HG03139 (cell line): ENCODE measurements around the gene ETHE1.
A peak's percentile ranks its signal among the peaks of the same experiment; 100 is the strongest.

Experiments
- ATAC-seq: cut with Tn5 transposase; IDR thresholded peaks from one replicate; pipeline ENCODE4 v1.9.1; 2021; ENCODE audit not compliant: unreplicated experiment

ETHE1 gene

DNA sequence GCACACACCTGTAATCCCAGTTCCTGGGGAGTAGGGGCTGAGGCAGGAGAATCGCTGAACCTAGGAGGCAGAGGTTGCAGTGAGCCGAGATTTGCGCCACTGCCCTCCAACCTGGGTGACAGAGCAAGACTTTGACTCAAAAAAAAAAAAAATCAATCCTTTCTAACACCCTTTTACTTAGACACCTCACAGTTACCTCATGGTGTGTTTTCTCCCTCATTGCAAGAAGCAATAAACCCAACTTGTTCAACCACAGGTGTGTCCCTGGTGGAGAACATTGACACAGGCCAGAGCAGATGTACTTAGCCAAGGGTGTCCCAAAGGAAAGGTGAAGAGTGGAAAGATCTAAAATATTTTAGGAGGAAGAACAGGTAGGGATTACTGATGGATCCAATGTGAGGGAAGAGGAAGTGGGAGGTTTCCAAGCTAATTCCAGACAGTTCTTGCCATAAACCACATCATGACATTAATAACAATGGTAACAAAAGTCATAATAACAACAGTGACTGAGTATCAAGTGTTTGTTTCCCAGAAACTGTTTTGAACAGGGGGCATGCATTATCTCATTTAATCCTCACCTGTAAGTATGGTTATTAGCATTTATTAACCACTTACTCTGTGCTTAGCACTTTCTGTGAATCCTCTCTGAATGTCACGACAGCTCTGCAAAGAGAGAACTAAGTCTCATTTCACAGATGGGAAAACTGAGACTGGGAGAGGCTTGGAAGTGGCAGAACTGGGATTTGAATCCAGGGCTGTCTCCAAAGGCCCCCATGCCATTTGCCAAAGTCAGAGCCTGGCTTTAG lies 58.4 kb downstream of the ETHE1 start:
- ATAC-seq, result no peak

DNA sequence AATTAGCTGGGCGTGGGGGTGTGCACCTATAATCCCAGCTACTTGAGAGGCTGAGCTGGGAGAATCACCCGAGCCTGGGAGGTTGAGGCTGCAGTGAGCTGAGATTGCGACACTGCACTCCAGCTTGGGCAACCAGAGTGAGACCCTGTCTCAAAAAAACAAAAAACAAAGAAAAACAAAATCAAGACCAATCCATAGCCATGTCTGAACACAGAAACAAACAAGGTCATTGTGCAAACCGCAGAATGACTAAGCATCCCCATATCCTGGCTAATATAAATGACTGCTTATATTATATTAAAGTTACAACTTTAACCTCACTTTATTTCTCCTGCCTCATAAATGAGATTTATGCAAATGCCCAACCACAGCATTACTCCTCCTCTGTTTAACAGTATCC lies 59.3 kb downstream of the ETHE1 start:
- ATAC-seq, result no peak

DNA sequence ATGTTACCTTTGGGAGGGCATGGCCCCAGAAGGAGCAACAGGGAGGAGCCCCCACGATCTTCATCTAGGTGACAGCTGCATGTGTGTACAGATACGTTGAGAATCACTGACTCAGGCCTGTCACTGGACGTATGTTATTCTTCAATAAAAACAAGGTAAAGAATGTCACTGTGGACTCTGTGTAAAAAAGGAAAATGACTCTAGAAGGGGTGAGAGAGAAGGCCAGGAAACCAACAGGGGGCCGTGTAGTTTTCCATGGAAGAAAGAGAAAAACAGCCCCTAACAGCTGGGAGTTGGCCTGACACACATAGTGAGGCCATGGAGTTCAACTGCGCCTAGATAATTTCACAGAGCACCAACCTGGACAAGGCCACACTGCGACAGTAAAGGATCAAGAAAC lies 59.7 kb downstream of the ETHE1 start:
- no peak for ATAC-seq

DNA sequence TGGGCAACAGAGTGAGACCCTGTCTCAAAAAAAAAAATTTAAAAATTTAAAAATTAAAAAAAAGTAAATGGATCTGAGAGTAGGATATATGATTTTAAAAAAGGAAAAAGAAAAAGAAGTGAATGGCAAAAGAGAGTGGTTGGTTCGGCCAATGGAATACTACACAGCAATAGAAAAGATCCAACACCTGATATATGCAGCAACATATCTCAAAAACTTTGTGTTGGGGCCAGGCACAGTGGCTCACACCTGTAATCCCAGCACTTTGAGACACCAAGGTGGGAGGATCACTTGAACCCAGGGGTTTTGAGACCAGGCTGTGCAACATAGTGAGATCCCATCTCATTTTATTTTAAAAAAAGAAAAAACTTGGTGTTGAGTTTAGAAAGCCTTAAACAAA lies 60.2 kb downstream of the ETHE1 start:
- no peak for ATAC-seq

DNA sequence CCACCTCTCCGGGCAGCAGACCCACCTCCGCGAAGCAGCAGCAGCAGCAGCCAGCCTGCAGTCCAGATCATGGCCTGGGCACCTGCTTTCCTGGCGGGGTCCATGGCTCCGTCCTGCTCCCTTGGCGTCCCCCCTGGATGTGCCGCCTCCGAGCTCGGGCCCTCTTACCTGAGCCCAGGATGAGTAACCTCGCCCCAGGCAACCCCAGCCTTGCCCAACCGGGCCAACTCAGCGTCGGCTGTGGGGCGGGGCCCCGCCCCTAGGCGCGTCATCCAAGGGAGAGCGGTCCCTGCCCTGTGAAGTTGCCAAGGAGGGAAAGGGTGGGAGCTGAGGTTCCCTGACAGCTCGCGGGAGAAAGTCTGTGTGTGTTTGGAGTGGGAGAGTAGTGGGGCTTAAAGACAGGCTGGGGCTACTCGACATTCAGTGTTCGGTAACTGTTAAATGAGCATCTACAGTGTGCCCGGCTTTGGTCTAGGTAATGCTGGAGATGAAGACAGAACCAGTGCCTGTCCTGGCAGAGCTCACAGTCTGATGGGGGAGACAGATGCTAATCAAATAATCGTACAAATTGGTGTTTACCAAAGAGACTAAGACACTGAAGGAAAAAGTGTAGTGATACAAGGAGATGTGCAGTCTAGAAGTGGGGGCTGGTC lies 61.4 kb downstream of the ETHE1 start, which contains the start of gene LYPD3:
Gene LYPD3 (minus strand): TSS at position 141 of the 653 bp plus-strand sequence. CDS start 37 bp downstream, at position 104.
- ATAC-seq, result no peak

DNA sequence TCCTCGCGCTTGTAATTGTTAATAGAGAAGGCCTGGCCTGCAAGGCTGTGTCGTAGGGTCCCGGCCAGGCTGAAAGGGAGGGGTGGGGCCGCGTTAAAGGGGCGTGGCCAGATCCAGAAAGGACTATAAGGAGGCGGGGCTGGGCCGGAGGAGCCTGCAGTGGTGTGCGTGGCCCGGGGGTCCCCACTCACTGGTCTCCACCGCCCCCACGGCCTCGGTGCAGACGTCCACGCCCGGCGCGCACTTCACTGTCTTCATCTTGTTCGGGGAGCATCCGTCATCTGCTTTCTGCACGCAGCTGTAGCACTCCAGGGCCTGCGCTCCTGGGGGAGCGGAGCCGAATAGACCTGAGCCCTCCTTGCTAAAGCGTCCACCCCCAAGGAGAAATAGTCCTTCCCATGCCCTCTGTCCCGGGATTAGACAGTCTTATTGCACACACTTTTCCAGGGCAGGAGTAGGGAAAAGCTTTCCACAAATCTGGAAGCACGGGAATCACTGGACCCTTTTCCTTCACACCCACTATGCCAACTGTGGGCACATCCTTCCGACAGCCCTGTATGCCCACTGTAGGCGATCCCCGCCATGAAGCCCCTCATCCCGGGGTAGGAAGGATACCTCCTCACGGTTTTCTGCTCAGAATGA lies 62.7 kb downstream of the ETHE1 start:
- ATAC-seq, result peak; percentile 41

DNA sequence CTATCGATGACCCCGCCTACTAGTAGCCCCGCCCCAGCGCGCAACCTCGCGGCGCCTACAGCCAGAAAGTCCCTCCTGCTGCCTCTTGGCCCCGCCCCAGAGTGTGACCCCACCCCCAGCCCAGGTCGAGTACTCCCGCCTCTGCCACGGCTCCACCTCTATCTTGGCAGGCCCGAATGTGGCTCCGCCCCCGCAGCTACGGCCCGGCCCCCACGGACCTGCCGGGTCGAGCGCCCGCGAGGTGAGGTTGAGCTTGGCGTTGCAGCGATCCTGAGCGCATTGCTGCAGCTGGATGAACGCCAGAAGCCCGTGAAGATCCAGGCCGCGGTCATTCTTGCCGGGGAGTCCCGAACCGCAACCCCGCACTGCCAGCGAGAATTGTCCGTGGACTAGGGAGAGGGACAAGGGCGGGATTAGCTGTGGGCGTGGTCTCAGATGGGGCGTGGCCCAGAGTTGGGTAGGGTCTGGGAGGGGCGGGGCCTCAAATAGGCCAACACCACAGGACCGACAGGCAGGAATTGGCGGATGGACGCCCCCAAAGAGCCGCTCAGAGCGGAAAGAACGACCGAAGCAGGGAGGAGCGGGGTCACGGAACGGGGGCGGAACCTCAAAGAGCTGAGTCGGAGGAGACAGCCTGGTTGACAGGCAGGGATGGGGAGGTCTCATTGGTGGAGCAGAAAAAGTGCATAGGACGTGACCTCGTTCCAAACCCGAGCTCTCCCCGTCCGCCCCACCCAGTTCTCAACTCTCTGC lies 63.4 kb downstream of the ETHE1 start:
- ATAC-seq, result peak; percentile 72

DNA sequence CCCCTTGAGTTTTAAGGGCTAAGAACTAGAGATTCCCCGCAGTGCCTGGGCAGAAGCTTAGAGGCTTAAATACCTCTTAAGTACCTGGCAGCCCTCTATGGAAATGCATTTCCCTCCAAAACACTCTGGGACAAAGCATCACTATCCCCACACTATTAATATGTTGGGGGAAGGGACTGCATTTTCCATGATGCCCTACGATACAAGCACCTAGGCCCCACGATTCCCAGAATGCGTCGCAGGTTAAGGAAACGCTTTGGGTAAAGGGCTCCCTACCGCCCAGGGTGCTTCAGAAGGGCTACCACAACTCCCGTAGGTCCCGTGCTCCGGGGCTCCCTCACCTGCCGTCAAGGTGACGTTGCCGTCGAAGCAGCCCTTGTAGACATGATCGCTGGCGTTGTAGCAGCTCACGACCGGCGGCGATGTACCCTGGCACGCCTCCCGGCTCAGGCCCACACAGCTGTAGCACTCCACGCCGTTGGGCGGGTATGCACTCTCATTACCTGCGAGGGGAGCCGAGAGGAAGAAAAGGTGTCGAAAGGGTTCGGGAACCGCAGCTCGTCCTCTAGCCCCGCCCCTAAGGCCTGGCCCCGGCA lies 64.1 kb downstream of the ETHE1 start:
- ATAC-seq, result no peak

DNA sequence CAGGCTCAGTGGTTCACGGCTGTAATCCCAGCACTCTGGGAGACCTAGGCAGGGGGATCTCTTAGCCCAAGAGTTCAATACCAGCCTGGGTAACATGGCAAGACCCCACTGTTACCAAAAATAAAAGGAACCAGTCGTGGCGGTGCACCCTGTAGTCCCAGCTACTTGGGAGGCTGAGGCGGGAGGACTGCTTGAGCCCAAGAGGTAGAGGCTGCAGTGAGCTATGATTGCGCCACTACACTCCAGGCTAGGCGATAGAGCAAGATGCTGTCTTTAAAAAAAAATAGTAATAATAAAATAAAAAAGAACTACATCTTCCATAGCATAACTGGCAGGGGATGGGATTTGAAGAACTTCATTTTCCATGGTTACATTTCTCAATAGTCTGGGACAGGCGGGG lies 64.6 kb downstream of the ETHE1 start:
- ATAC-seq, result no peak

DNA sequence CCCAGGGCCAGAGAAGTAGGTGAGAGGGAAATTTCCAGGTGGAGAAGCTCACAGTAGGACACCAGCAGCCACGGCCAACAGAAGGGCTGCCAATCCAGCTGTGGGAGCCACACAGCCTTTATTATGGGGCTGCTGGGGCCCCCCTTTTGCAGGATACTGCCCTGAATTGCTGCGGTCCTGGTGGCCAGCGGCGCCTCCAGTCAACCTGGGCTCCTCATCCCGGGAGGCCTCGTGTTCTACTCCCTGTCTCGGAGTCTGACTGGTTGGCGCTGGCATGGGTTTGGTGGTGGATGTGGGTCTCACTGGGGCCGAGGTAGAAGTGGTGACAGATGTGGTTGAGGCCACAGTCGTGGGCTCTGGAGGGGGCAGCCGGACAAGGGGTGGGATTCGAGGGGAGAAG lies 65.7 kb downstream of the ETHE1 start:
- no peak for ATAC-seq

DNA sequence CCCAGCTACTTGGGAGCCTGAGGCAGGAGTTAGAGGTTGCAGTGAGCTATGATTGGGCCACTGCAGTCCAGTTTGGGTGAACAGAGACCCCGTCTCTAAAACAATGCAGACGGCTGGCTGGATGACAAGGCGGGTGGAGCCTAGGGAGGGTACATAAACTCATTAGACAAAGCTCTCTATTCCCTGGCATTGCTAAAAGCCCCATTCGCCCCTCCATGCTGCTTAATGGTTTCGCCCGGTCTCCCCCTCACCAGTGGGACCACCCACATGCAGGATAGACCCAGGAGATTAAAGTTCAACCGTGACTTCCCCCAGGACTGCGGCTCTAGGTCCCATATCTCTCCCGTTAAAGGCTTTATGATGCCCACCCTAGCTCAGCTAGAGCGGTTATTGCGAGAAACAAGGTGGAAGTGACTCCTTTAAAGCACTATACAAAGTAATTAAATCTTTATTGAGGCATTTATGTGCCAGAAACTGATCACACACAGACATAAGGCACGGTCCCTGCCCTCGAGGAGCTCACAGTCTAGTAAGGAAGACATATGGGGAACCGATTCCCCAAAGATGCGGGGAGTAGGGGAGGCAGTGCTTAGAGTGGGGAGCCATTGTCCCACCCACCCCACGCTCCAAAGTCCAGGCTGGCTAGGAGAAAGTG lies 66.5 kb downstream of the ETHE1 start:
- ATAC-seq, result no peak

DNA sequence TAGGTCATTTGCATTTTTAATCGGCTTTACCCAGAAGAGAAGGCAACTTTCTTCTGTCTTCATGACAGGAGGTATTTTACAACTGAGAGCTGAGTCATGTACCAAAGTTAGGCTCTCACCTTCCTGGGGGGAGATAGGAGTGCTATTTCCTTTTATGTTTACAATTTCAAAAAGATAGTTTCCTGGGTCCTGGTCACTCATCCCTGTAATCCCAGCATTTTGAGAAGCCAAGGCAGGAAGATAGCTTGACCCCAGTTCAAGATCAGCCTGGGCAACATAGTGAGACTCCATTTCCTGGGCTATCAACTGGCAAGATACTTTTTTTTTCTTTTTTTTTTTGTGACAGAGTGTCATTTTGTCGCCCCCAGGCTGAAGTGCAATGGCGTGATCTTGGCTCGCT lies 69.2 kb downstream of the ETHE1 start:
- ATAC-seq, result no peak
